GM10266 (cell line): Measurements from ENCODE around the gene BPIFB4.

Experiments used
- DNase-seq: peaks from one replicate; pipeline ENCODE4 v3.0.0; 2012; ENCODE audit errors: extremely low spot score
- CTCF ChIP-seq: IDR thresholded peaks from 2 replicates; pipeline ENCODE4 v1.5.1; 2012; ENCODE audit warnings: mild to moderate bottlenecking, low read depth; ENCODE audit not compliant: control insufficient read depth, insufficient read depth; ENCODE audit errors: missing control alignments

Gene BPIFB4

GRCh38 chr20:33154252-33154651 lies 74.8 kb downstream of the BPIFB4 start:
- TF ChIP-seq CTCF = no peak
- no peak for DNase-seq

GRCh38 chr20:33158637-33159385 lies 79.4 kb downstream of the BPIFB4 start:
- TF ChIP-seq CTCF = no peak
- no peak for DNase-seq

GRCh38 chr20:33159713-33160112 lies 80.3 kb downstream of the BPIFB4 start:
- no peak for TF ChIP-seq CTCF
- no peak for DNase-seq

DNA sequence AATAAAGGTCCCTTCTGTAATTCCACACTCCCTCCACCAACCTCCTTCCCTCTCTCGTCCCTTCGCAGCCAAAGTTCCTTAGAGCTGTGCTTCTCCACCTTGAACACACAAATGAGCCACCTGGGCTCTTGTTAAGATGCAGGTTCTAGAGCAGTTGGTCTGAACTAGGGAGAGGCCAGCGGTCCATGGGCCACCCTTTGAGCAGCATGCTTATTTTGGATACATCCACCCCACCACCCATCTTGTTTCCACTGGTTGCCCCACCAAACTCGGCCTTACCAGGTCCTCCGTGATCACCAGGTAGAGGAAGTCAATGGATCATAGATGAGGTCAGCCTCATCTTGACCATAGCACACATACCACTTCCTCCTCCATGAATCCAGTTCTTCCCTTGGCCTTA lies 81.2 kb downstream of the BPIFB4 start:
- no peak for DNase-seq
- TF ChIP-seq CTCF = no peak
